Heart right ventricle (tissue), 16 donors: Measurements from ENCODE around the gene MTHFD1L. TPM values are rescaled to one million over a fixed set of nuclear protein-coding genes. Genes with fewer than 3 reads are reported as not detected.

ENCODE experiments used
- ATAC-seq, 8 donors: fragments of 200-7000 bp; cut with Tn5 transposase; one replicate each; pipeline ENCODE4 v1.9.1; 2020; ENCODE audit warnings: mild to moderate bottlenecking in 8 of 8, moderate library complexity in 8 of 8, moderate number of reproducible peaks in 1 of 8
- DNase-seq, 2 donors: peaks; one replicate each; pipeline ENCODE4 v3.0.0-alpha.2; 2020
- H3K27ac ChIP-seq, 10 donors: fragments of 200-600 bp; sonication (generic) in 2 of 10; one replicate each; pipeline versions ENCODE4 v1.5.0 to v1.8.0; 2020 to 2022; ENCODE audit warnings: mild to moderate bottlenecking in 3 of 10
- H3K27me3 ChIP-seq, 7 donors: fragments of 200-600 bp; one replicate each; pipeline ENCODE4 v1.8.0; 2021 to 2022; ENCODE audit warnings: mild to moderate bottlenecking in 2 of 7
- H3K36me3 ChIP-seq, 9 donors: fragments of 200-600 bp; sonication (generic) in 1 of 9; one replicate each; pipeline versions ENCODE4 v1.5.0 to v1.8.0; 2020 to 2022; ENCODE audit warnings: mild to moderate bottlenecking in 2 of 9
- H3K4me1 ChIP-seq, 9 donors: fragments of 200-600 bp; sonication (generic) in 1 of 9; one replicate each; pipeline versions ENCODE4 v1.5.0 to v1.8.0; 2020 to 2022; ENCODE audit warnings: mild to moderate bottlenecking in 4 of 9
- H3K4me3 ChIP-seq, 10 donors: fragments of 200-600 bp; sonication (generic) in 2 of 10; one replicate each; pipeline versions ENCODE4 v1.5.0 to v1.8.0; 2020 to 2022; ENCODE audit warnings: mild to moderate bottlenecking in 7 of 10, moderate library complexity in 2 of 10
- H3K9me3 ChIP-seq, 11 donors: fragments of 200-600 bp in 10 of 11; sonication (generic) in 2 of 11; one replicate each; pipeline versions ENCODE4 v1.5.0 to v1.8.0; 2013 to 2022; ENCODE audit warnings: mild to moderate bottlenecking in 2 of 11, control low read depth in 1 of 11, moderate library complexity in 1 of 11
- WGBS, 2 donors: extraction: QIAGEN DNeasy Blood & Tissue Kit; methylation state at CpG; one replicate each; pipeline ENCODE4 v1.1.7; 2013; ENCODE audit warnings: inconsistent platforms in 1 of 2; 5-methylcytosine and 5-hydroxymethylcytosine counted together
- intact Hi-C, 10 donors: fragments of 100-400 bp; cut with DNase I; formaldehyde crosslinking; loops; one replicate each; pipeline versions ENCODE4 v1.11.1 to v1.14.2; 2022
- polyA plus RNA-seq, 2 donors: library from polyadenylated mRNA; stranded (reverse); fragments of 200-250 nt; gene quantifications; one replicate each; pipeline ENCODE4 v1.2.3, GENCODE V29; 2013
- total RNA-seq, 10 donors: library from RNA; stranded (reverse); fragmentation: NEBNext Ultra II Directional in 3 of 10; extraction: Animal tissue kit (Norgen Biotek cat#: 25700) in 3 of 10; gene quantifications; one replicate each; pipeline versions ENCODE4 v1.2.1 to v1.2.4, GENCODE V29; 2021 to 2023
- TF ChIP-seq, protein P1 (sequence below), 9 donors: fragments of 200-600 bp; sonication (generic) in 2 of 9; IDR thresholded peaks; one replicate each; pipeline versions ENCODE4 v1.5.0 to v1.8.0; 2021 to 2022; ENCODE audit warnings: antibody characterized with exemption in 9 of 9, mild to moderate bottlenecking in 5 of 9, moderate library complexity in 1 of 9
- donor health status: Arrhythmogenic right ventricular cardiomyopathy.
- donor health status: ischemic (EF 13 %, LVEDD 7.1; RV severe dilation, severe dysfunction).
- donor health status: healthy with polysubstance abuse.
- donor health status: DM: no; HTN: yes; CAD: no.
- donor health status: DM: no; HTN: no; CAD: no.
- donor health status: ischemic (EF 25% LVEDD 6.9; RV normal size, moderate dysfunction).
- donor health status: ischemic (EF 25% LVEDD 5.7; RV mildly dilated, moderate dysfunction).
- donor health status: healthy.
- donor health status: DM: yes; HTN: yes; CAD: no.
- donor health status: Ischemic cardiomyopathy.
- donor health status: ischemic (EF 35%, LVEDD 5.7; RV mildly dilated, moderate dysfunction).
- donor health status: nonischemic (EF 11% LVEDD 7.7; RV severe dilation, severe dysfunction).
- donor health status: DM: yes; HTN: yes; CAD: no.
- donor health status: PGD.
- donor health status: ischemic (EF 29% LVEDD 5.4; RV normal size, mild dysfunction).
- donor health status: nonischemic (EF 23%, LVEDD 6.1; RV moderate dilation, normal function).

Gene MTHFD1L
- total and polyA plus RNA-seq, 12 donors = 1.2 to 10.8 (median 3.8) TPM

DNA sequence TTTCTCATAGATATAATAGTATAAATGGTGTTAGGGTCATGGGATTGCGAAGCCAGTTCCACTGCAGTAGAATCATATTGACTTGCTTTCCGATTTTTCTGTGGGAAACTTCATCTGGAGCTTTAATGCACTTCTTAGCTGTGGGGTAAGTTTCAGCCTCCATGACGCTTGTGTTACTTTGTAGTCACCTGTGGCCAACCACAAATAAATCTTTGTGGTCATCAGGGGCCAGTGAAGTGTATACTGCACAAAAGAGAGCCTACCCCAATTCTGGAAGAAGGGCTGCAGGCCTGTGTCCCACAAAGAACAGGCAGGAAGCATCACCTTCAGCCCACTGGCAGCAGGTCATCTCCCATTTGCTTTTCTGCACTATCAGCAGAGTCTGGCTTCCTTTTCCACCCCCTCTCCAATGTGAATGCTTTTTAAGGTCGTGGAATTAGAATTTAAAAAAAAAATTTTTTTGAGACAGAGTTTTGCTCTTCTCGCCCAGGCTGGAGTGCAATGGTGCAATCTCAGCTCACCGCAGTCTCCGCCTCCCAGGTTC is 32.0 kb downstream of the MTHFD1L start:
- Histone ChIP-seq H3K4me1 (peaks cover 0 to 26% (median 11%) of the 10 kb centered on the region in 9 donors), H3K36me3 (peaks cover 0 to 4% (median 0%) of the 10 kb centered on the region in 9 donors), H3K27me3 (no peaks in the 10 kb centered on the region), H3K4me3 (no peak overlapping the region), H3K27ac (no peak overlapping the region), H3K9me3 (no peaks in the 10 kb centered on the region)
- DNase-seq (no peak), ATAC-seq (no peak)
- 91% methylated on average over 7 of the region's 7 CpGs for WGBS, 2 donors
- intact Hi-C loops = loop anchor here in 5 of 10 donors (5.0 to 10.0 kb wide), 4 partner anchors 107 to 577 kb away; no protein-coding TSS in a partner anchor
- TF ChIP-seq, protein P1, sequence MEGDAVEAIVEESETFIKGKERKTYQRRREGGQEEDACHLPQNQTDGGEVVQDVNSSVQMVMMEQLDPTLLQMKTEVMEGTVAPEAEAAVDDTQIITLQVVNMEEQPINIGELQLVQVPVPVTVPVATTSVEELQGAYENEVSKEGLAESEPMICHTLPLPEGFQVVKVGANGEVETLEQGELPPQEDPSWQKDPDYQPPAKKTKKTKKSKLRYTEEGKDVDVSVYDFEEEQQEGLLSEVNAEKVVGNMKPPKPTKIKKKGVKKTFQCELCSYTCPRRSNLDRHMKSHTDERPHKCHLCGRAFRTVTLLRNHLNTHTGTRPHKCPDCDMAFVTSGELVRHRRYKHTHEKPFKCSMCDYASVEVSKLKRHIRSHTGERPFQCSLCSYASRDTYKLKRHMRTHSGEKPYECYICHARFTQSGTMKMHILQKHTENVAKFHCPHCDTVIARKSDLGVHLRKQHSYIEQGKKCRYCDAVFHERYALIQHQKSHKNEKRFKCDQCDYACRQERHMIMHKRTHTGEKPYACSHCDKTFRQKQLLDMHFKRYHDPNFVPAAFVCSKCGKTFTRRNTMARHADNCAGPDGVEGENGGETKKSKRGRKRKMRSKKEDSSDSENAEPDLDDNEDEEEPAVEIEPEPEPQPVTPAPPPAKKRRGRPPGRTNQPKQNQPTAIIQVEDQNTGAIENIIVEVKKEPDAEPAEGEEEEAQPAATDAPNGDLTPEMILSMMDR (IDR thresholded peaks at IDR 0.05) = no peak

DNA sequence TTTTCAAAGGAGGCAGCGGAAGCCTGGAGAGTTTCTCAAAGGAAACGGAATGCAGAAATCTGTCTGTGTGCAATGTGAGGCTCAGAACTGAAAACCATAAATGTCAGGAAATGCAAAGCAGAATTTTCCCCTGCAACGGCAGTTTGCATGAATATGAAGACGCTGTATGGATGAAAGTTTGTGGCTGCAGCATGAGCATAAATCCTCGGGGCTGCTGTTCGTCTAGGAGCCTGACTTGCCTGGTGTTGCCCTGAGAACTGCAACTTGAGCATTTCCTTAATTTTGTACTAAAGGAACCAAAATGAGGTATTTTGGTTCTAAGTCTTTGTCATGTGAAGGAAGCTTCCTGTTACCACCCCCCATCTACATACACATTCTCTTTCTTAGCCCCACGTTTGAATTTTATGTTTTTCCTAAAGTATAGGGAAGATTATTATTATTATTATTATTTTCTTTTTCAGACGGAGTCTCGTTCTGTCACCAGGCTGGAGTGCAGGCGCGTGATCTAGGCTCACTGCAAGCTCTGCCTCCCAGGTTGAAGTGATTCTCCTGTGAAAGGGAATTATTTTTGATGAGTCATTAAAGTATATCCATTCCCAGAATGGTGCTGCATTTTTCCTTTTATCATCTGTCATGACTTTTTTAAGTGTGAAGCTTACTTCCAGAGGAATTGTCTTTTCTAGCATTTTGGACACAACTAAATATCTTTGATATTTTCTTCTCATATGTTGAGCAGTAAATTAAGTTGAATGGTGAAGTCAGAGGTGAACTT is 33.1 kb downstream of the MTHFD1L start:
- H3K36me3 ChIP-seq = peaks cover 0 to 4% (median 0%) of the 10 kb centered on the region in 9 donors
- ATAC-seq (no peak), DNase-seq (no peak)
- TF ChIP-seq, protein P1 (IDR thresholded peaks at IDR 0.05) = no peak
- H3K4me3 ChIP-seq = no peak overlapping the region
- intact Hi-C loops = loop anchor here in 5 of 10 donors (5.0 to 10.0 kb wide), 4 partner anchors 106 to 576 kb away; no protein-coding TSS in a partner anchor
- peaks cover 0 to 26% (median 10%) of the 10 kb centered on the region in 9 donors for H3K4me1 ChIP-seq
- no peaks in the 10 kb centered on the region for H3K9me3 ChIP-seq
- WGBS, 2 donors = 84% methylated on average over 11 of the region's 11 CpGs
- H3K27me3 ChIP-seq = no peaks in the 10 kb centered on the region
- no peak overlapping the region for H3K27ac ChIP-seq

DNA sequence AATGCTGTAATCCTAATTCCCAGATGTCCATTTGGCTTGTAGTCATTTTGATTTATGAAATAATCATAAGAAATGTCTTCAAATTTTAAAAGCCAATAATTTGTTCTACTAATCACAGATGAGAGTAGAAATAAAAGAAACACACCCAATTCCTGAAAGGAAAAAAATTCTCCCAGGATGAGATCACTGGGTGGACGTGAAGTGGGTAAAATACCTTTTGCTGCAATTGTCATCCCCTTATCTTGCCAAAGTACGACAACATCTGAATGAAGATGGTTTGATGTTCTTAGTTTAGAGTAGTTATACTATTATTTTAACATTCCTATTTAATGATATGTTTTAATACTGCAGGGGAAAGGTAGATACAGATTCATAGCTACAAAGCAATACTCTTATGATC is 33.7 kb downstream of the MTHFD1L start:
- TF ChIP-seq, protein P1 (IDR thresholded peaks at IDR 0.05) = no peak
- Histone ChIP-seq H3K27ac (no peak overlapping the region), H3K4me1 (peaks cover 0 to 26% (median 10%) of the 10 kb centered on the region in 9 donors), H3K4me3 (no peak overlapping the region), H3K36me3 (peaks cover 0 to 4% (median 0%) of the 10 kb centered on the region in 9 donors), H3K27me3 (no peaks in the 10 kb centered on the region), H3K9me3 (no peaks in the 10 kb centered on the region)
- intact Hi-C loops = loop anchor here in 5 of 10 donors (5.0 to 10.0 kb wide), 4 partner anchors 106 to 576 kb away; no protein-coding TSS in a partner anchor
- WGBS, 2 donors = 85 to 92% methylated on average over 2 of the region's 2 CpGs
- ATAC-seq (no peak), DNase-seq (no peak)

DNA sequence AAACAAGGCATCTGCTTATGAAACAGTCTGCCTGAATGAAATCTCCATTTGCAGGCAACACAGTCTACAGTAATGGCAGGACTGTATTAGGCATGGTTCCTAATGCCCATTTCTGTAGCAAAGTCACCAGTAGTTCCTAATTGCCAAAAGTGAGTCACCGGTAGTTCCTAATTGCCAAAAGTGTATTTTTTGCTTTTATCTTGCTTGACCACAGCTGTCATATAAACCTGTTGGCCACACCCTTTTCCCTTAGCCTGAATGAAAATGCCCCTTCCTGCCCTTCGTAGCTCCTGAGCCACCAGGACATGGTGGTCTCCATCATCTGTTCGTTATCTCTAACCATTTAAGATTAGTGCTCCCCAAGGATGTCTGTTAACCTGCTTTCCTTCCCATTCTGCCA is 34.5 kb downstream of the MTHFD1L start:
- Histone ChIP-seq H3K36me3 (peaks cover 0 to 4% (median 0%) of the 10 kb centered on the region in 9 donors), H3K4me3 (no peak overlapping the region), H3K4me1 (peaks cover 0 to 19% (median 7%) of the 10 kb centered on the region in 9 donors), H3K27ac (no peak overlapping the region), H3K9me3 (no peaks in the 10 kb centered on the region), H3K27me3 (no peaks in the 10 kb centered on the region)
- 85 to 88% methylated on average over 3 of the region's 3 CpGs for WGBS, 2 donors
- no peak for DNase-seq
- ATAC-seq = no peak
- intact Hi-C loops = no loop called here
- TF ChIP-seq, protein P1 (IDR thresholded peaks at IDR 0.05) = no peak
